HEK293T (cell line): Measurements from ENCODE around the gene RFX4.

Source experiments
- HDGF ChIP-seq: fragments of 450-650 bp; IDR thresholded peaks from 2 replicates; pipeline ENCODE4 v1.6.1; 2017; ENCODE audit warnings: antibody characterized with exemption, borderline replicate concordance
- SP1 ChIP-seq: fragments of 450-650 bp; IDR thresholded peaks from 2 replicates; pipeline ENCODE4 v1.6.1; 2017

DNA sequence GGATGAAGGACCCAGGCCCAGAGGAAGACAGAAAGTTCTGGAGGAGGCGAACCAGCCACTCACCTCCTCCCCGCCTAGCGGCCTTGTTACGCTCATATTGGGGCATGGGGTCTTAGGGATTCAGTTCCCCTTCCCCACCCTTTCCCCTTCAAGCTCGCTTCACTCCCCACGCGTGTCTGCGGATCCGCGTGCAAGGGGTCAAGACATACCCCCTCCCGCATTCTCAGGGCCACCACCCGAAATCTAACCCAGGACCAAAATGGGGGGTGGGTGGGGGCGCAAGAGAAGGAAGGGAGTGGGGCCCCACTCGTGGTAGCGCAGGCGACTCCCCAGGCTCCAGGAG is 584 bp upstream of the RFX4 start:
- no peak for TF ChIP-seq SP1
- TF ChIP-seq HDGF: no peak
